Measurements from ENCODE around the gene SLC27A5. TPM values are rescaled to one million over a fixed set of nuclear protein-coding genes. Genes with fewer than 3 reads are reported as not detected.
A peak's percentile ranks its signal among the peaks of the same experiment; 100 is the strongest.

SLC27A5 gene
- total and polyA plus RNA-seq, 2 of the 13 experiments (the other 11 are each of a cell fraction or from before 2014, with no cell fraction given) = 30.3 to 40.2 TPM

GRCh38 chr19:58519355-58520256 lies 7.8 kb upstream of the SLC27A5 start, which contains the start of gene ZBTB45 (continued):
- no peak; the same call in none of the 2 replicates for TF ChIP-seq BRD4 (CRISPR knock-in tag; IDR thresholded peaks at IDR 0.05)
- TF ChIP-seq CBFB (CRISPR knock-in tag; IDR thresholded peaks at IDR 0.05) = peak; percentile 98
- TF ChIP-seq NR0B2 (CRISPR knock-in tag; IDR thresholded peaks at IDR 0.05) = 0 out of 2 replicates have a peak, but pooled peaks have one; percentile 71
- no peak for TF ChIP-seq ZNF383 (CRISPR knock-in tag; IDR thresholded peaks at IDR 0.05; ENCODE audit: borderline replicate concordance)
- peak; percentile 65; the same call in 1 of the 2 replicates for TF ChIP-seq MLX (CRISPR knock-in tag; IDR thresholded peaks at IDR 0.05)
- peak; percentile 79 for TF ChIP-seq MXD3 (CRISPR knock-in tag; IDR thresholded peaks at IDR 0.05)
- TF ChIP-seq ZNF782 (CRISPR knock-in tag; IDR thresholded peaks at IDR 0.05; ENCODE audit: borderline replicate concordance) = no peak
- no peak for TF ChIP-seq ZNF18 (CRISPR knock-in tag; IDR thresholded peaks at IDR 0.05; ENCODE audit: insufficient replicate concordance)
- TF ChIP-seq ZNF747 (CRISPR knock-in tag; IDR thresholded peaks at IDR 0.05; ENCODE audit: borderline replicate concordance) = peak; percentile 98; the same call in 1 of the 2 replicates
- peak; percentile 72; the same call in 1 of the 2 replicates for TF ChIP-seq TOE1 (CRISPR knock-in tag; IDR thresholded peaks at IDR 0.05)
- no peak for TF ChIP-seq FOXA1 (IDR thresholded peaks at IDR 0.05)
- peak; percentile 55 for TF ChIP-seq FOXA1 (CRISPR knock-in tag; IDR thresholded peaks at IDR 0.05)
- TF ChIP-seq THAP7 (CRISPR knock-in tag; IDR thresholded peaks at IDR 0.05) = peak; percentile 98
- no peak for TF ChIP-seq SOX13 (IDR thresholded peaks at IDR 0.05)
- peak in 1 of 2 experiments; percentile 68; a peak in 2 of 4 replicates for TF ChIP-seq SOX13 (CRISPR knock-in tag; conservative IDR thresholded peaks at IDR 0.05 in 1 of 2, IDR thresholded peaks at IDR 0.05 in 1 of 2)
- peak; percentile 95 for TF ChIP-seq MTA1 (CRISPR knock-in tag; IDR thresholded peaks at IDR 0.05; ENCODE audit: borderline replicate concordance)
- TF ChIP-seq POLR2A (IDR thresholded peaks at IDR 0.05; ENCODE audit: insufficient read depth in 1 of 2, low read depth in 2 of 2, low read length in 2 of 2) = peak; percentile 64 to 80; a peak in 3 of 4 replicates
- TF ChIP-seq ZHX2 (IDR thresholded peaks at IDR 0.05; ENCODE audit: low read depth) = peak; percentile 93
- TF ChIP-seq ZHX2 (CRISPR knock-in tag; IDR thresholded peaks at IDR 0.05; ENCODE audit: borderline replicate concordance) = peak; percentile 15; the same call in 1 of the 2 replicates

Measured in HepG2 (cell line).